GM18873 (cell line): Measurements from ENCODE around the gene NTRK2.

Experiments used
- ATAC-seq: cut with Tn5 transposase; IDR thresholded peaks from one replicate; pipeline ENCODE4 v1.9.1; 2021; ENCODE audit warnings: mild to moderate bottlenecking, moderate library complexity, moderate number of reproducible peaks; ENCODE audit not compliant: unreplicated experiment, low FRiP score

The NTRK2 gene

GRCh38 chr9:84723426-84723825, 53.9 kb downstream of the NTRK2 start:
- ATAC-seq: no peak

- no peak for ATAC-seq
Measured at GRCh38 chr9:84731696-84732095, 62.2 kb downstream of the NTRK2 start.

GRCh38 chr9:84736081-84736480, 66.6 kb downstream of the NTRK2 start:
- ATAC-seq: no peak

GRCh38 chr9:84736536-84736935, 67.0 kb downstream of the NTRK2 start:
- ATAC-seq: no peak

DNA sequence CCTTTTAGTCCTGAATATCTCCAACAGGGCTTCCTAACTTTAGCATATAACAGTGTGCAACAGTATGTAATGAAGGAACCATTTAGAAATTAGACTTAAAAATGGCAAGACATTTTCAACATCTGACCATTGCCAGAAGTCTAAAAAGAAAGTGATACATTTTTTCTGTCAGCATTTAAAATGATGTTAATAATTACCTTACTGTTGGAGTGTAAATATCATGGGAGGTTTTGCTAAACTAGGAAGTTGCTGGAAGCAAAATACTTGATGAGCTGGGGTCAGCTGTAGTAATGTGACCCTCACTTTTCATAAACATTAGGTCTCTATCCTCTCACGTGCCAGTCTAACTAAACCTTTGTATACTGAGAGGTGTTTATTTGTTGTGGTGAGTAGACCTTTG, 68.8 kb downstream of the NTRK2 start:
- no peak for ATAC-seq

- ATAC-seq: no peak
Measured at GRCh38 chr9:84742261-84742660, 72.7 kb downstream of the NTRK2 start.

DNA sequence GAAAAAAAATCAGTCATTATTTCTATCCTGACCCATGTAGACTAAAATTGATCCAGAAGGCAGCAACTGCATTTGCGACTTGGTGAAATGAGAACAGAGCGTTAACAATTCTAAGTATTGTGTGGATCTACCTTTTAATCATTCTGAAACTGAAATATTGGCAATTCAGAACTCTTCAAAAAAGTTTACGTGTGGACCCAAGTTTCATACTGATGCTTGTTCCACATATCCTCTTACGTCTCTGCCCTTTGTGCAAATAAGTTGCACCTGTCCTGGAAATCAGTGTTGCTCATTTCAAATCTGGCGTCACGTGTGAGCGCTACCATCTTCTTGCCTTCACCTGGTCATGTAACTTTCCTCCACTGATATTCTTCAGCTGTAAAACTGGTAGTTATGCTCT, 74.7 kb downstream of the NTRK2 start:
- ATAC-seq: peak; percentile 69

- no peak for ATAC-seq
Measured at GRCh38 chr9:84744726-84745125, 75.2 kb downstream of the NTRK2 start.

- no peak for ATAC-seq
Measured at GRCh38 chr9:84748112-84748511, 78.6 kb downstream of the NTRK2 start.

DNA sequence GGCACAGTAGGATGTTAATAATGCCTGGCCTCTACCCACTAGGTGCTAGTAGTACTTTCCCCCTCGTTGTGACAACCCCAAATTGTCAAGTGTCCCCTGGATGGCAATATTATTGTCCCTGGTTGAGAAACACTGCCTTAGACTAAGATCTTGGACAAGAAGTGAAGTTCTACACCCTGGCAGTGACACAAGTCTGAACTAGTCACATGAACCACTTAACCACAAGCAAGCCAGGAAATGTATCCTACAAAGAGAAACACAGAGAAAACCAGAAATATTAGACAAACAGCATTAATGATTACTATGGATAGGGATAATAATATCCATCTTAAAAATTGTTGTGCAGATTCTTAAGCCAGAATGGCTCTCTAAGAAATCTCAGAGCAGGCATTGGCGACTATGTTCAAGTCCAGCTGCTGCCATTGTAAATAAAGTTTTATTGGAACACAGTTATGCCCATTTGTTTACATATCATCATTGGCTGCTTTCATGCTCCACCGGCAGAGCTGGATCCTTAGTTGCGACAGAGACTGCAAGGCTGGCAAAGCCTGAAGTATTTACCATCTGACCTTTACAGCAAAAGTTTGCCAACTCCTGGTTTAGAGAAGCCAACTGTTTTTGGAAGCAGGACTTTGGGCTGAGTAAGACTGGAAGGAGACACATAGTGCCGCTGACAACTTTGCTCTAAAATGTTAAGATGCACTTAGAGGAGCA, 80.8 kb downstream of the NTRK2 start:
- no peak for ATAC-seq

DNA sequence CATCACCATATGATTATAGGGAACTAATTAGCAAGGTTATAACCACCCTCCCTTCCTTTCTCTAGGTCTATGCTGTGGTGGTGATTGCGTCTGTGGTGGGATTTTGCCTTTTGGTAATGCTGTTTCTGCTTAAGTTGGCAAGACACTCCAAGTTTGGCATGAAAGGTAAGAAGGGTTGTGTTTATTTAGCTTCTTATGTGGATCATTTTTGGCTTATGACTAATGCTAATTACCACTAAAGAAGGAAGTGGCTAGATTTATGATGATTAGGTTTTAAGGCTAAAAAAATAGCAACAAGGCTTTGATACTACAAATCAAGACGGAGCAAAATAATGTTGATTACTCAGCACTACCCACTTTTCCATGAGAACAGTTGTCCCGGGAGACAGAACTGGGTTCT, 82.4 kb downstream of the NTRK2 start:
- no peak for ATAC-seq

GRCh38 chr9:84754461-84754860, 84.9 kb downstream of the NTRK2 start:
- ATAC-seq: no peak

DNA sequence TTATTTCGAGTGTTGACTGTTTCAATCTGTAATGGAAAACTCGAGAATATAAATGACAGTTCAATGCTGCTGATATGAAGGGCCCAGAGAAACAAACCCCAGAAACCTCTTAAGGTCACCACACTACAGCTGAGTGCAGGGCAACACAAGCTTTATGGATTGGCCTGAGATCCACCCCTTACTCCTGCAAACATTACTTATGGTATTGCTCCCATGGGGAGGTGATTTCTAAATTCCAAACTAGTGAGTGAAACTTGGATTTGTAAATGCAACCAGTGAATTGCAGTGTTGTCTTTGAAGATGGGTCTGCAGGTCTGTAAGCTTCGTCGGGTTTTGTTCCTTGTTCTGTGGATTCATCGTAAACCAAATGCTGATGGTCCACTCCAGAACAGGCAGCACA, 85.4 kb downstream of the NTRK2 start:
- ATAC-seq: no peak

GRCh38 chr9:84755380-84755779, 85.9 kb downstream of the NTRK2 start:
- no peak for ATAC-seq

DNA sequence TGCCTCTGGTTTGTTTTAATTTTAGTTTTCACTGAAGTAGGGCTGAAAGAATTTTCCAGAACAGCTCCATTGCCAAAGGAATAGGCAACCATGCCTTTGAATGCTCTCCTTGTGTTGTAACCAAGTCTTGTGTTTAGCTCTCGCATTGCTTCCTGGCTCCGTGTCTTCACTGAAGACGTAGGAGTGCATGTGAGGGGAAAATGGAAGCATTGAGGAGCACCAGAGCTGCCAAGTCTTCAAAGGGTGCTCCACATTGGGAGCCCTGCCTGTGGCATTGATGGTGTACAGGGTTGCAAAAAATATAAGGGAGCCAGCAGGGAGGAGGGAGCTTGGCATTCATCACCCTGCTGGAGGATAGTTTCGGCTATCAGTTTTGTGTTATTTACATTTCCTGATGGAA, 86.6 kb downstream of the NTRK2 start:
- ATAC-seq: no peak

GRCh38 chr9:84756731-84757130, 87.2 kb downstream of the NTRK2 start:
- ATAC-seq: no peak

DNA sequence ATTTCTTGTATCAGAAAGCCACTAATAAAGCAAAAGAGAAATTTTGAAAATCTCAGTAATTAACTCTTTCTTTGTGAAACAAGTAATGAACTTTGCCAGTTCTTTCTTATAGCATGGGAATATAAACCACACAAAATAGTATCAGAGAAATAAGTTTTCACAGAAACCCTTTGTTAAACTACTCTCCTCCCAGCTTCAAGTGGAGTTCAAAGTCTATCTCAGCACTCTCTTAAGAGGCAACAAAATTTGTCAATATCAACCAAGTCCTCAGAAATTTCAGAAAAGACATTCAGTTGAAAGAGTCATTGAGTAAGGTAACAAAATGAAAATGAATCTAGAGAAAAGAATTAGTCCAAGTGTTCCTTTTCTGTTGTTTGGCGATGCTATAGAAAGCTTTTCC, 89.3 kb downstream of the NTRK2 start:
- no peak for ATAC-seq

DNA sequence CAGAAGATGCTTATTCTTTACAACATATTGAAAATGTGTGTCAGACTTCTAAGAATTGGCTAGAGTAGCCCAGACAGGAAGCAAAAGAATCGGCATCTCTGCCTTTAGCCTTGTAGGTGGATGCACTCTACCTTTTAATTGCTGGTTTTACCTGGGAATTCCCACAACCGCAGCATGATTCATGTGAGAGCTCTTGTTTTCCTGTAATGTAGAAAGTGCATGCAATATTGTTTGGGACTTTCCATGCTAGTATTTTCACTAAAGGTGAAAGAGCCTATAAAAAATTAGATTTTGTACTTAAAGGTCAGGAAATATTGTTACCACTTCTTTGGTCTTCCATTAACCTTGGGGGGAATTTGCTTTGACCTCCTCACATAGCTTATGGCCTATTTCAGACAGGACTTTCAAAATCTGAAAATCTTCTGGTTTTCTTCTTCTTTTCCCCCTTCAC, 89.8 kb downstream of the NTRK2 start:
- peak; percentile 77 for ATAC-seq

- ATAC-seq: no peak
Measured at GRCh38 chr9:84759804-84760203, 90.3 kb downstream of the NTRK2 start.

DNA sequence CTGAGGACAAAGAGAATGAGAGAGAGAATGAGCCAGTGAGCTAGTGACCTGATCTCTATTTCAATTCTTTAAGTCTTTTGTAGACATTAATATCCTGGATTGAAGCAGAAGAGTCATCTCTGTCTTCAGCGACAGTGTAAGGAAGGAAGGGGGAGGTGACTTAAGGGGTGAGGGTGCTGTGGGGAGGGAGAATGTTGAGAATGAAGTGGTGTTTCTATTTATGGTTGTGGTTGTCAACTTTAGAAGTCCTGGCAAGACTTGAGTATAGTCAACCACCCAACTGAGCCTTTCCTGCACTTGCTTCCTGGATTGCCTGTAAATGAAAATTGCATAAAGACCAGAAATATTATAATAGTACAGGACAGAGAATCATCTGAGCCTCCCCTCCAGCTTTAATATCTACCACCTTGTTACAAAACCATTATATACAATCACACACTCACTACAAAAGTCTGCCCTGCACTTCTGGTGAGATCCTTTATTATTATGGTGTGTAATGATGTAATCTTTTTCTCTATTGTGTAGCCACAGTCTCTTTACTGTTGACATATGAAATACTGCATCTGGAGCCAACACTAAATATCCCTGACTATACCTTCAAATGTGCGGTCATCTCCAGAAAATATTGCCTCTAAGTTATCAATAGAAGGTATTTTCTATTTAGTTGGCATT, 91.7 kb downstream of the NTRK2 start:
- no peak for ATAC-seq

DNA sequence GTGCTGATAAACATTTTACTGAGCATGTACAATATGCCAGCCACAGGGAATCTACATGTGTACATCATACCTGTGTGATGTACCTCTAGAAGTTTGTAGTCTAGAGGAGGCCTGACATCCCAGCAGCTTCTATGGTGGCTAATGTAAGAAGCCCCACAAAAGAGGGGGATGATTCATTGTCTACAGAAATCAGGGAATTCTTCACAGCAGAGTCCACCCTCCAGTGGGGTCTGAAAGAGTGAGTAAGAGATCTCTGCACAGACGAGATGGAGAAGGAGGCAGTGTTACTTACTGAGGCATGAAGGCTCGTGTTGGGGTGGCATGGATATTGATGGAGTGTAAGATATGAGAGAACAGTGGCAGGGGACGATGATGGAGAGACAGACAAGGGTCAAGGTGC, 103.0 kb downstream of the NTRK2 start:
- ATAC-seq: no peak

GRCh38 chr9:84773022-84773421, 103.5 kb downstream of the NTRK2 start:
- ATAC-seq: no peak
